MM.1S (cell line): ENCODE data around the gene CFHR5.
"Not testable (repeated sequence)": the region's sequence is repeated elsewhere in the genome, so short reads cannot be mapped to it uniquely, and the experiment has no call there.

Source experiments
- DNase-seq: peaks from one replicate; pipeline ENCODE4 v3.0.0-alpha.2; 2015
- H2AFZ ChIP-seq: fragments of 300-600 bp; sonication (generic); 2 replicates; pipeline ENCODE4 v1.6.0; 2016; ENCODE audit warnings: antibody characterized with exemption, low read length
- H3F3A ChIP-seq: fragments of 300-600 bp; sonication (generic); 2 replicates; pipeline ENCODE4 v1.6.1; 2016; ENCODE audit warnings: mild to moderate bottlenecking, antibody characterized with exemption, low read length, moderate library complexity, mixed read lengths; ENCODE audit not compliant: insufficient read depth
- H3K27ac ChIP-seq: fragments of 300-600 bp; sonication (generic); 2 replicates; pipeline ENCODE4 v1.5.1; 2016; ENCODE audit warnings: mild to moderate bottlenecking, low read length
- H3K27me3 ChIP-seq: fragments of 300-600 bp; sonication (generic); replicated peaks from 2 replicates; pipeline ENCODE4 v1.6.0; 2016; ENCODE audit warnings: low read length; ENCODE audit not compliant: insufficient read depth
- H3K36me3 ChIP-seq: fragments of 300-600 bp; sonication (generic); replicated peaks from 2 replicates; pipeline ENCODE4 v1.6.1; 2016; ENCODE audit warnings: mild to moderate bottlenecking, low read length, mixed read lengths; ENCODE audit not compliant: insufficient read depth
- H3K4me1 ChIP-seq: fragments of 300-600 bp; sonication (generic); 2 replicates; pipeline ENCODE4 v1.6.1; 2016; ENCODE audit warnings: low read length, mixed read lengths
- H3K4me2 ChIP-seq: fragments of 300-600 bp; sonication (generic); 2 replicates; pipeline ENCODE4 v1.6.0; 2016; ENCODE audit warnings: low read depth, low read length
- H3K4me3 ChIP-seq: fragments of 300-600 bp; sonication (generic); 2 replicates; pipeline ENCODE4 v1.5.1; 2016; ENCODE audit warnings: low read length, mixed read lengths
- H3K79me2 ChIP-seq: fragments of 300-600 bp; sonication (generic); 2 replicates; pipeline ENCODE4 v1.6.1; 2016; ENCODE audit warnings: mixed run types, low read length, mixed read lengths
- H3K9ac ChIP-seq: fragments of 300-600 bp; sonication (generic); 2 replicates; pipeline ENCODE4 v1.6.1; 2016; ENCODE audit warnings: low read length, mixed read lengths
- H3K9me2 ChIP-seq: fragments of 300-600 bp; sonication (generic); replicated peaks from 2 replicates; pipeline ENCODE4 v1.6.1; 2016; ENCODE audit warnings: mild to moderate bottlenecking, low read length, mixed read lengths; ENCODE audit not compliant: insufficient read depth
- H3K9me3 ChIP-seq: fragments of 300-600 bp; sonication (generic); replicated peaks from 2 replicates; pipeline ENCODE4 v1.6.1; 2016; ENCODE audit warnings: mild to moderate bottlenecking, low read length, mixed read lengths; ENCODE audit not compliant: insufficient read depth
- H4K20me1 ChIP-seq: fragments of 300-600 bp; sonication (generic); 2 replicates; pipeline ENCODE4 v1.6.1; 2016; ENCODE audit warnings: mild to moderate bottlenecking, low read length, moderate library complexity, mixed read lengths; ENCODE audit not compliant: insufficient read depth
- EZH2 ChIP-seq: fragments of 300-600 bp; sonication (generic); optimal IDR thresholded peaks from 2 replicates; pipeline ENCODE3; 2017; ENCODE audit warnings: low read depth, mild to moderate bottlenecking, antibody characterized with exemption, low read length, mixed read lengths
- EZH2phosphoT487 ChIP-seq: fragments of 300-600 bp; sonication (generic); IDR thresholded peaks from 2 replicates; pipeline ENCODE4 v1.6.1; 2018; ENCODE audit warnings: antibody characterized with exemption, low read length
- TF ChIP-seq, protein P1 (sequence below): fragments of 300-600 bp; sonication (generic); IDR thresholded peaks from 2 replicates; pipeline ENCODE4 v1.5.1; 2016; ENCODE audit warnings: antibody characterized with exemption, low read length, mixed read lengths

Gene CFHR5

DNA sequence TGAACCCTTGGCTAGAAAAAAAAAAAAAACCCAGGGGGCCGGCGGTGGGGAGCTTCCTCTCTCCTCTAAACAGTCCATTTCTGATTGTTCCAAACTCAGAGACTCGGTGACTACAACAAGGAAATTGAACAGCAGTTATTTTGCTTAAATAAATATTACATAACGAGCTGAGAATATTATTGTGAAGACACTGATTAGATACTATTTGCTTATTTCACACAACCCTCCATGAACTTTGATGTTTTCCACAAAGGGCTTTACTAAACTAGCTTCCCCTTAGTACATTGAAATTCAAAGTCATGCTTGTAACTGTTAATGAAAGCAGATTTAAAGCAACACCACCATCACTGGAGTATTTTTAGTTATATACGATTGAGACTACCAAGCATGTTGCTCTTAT, at the start of gene CFHR5:
CFHR5 (plus strand) TSS at position 279 of the 400 bp plus-strand sequence; CDS start at position 388, 109 bp downstream.
- Histone ChIP-seq H4K20me1 (no peaks in the 10 kb centered on the region), H3K9me2 (no peaks in the 10 kb centered on the region), H3K79me2 (no peaks in the 10 kb centered on the region), H3K27ac (no peak within 1 kb of the TSS), H3K4me3 (no peak within 1 kb of the TSS), H3K4me1 (no peaks in the 10 kb centered on the region), H3K9ac (no peak within 1 kb of the TSS), H2AFZ (no peak within 1 kb of the TSS; the same call in 1 of the 2 replicates), H3K27me3 (no peaks in the 10 kb centered on the region), H3K4me2 (no peak within 1 kb of the TSS), H3K36me3 (no peaks in the 10 kb centered on the region), H3F3A (no peaks in the 10 kb centered on the region), H3K9me3 (no peaks in the 10 kb centered on the region)
- DNase-seq, result no peak
- TF ChIP-seq, protein P1, sequence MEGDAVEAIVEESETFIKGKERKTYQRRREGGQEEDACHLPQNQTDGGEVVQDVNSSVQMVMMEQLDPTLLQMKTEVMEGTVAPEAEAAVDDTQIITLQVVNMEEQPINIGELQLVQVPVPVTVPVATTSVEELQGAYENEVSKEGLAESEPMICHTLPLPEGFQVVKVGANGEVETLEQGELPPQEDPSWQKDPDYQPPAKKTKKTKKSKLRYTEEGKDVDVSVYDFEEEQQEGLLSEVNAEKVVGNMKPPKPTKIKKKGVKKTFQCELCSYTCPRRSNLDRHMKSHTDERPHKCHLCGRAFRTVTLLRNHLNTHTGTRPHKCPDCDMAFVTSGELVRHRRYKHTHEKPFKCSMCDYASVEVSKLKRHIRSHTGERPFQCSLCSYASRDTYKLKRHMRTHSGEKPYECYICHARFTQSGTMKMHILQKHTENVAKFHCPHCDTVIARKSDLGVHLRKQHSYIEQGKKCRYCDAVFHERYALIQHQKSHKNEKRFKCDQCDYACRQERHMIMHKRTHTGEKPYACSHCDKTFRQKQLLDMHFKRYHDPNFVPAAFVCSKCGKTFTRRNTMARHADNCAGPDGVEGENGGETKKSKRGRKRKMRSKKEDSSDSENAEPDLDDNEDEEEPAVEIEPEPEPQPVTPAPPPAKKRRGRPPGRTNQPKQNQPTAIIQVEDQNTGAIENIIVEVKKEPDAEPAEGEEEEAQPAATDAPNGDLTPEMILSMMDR, result no peak
- TF ChIP-seq EZH2phosphoT487, result no peak
- TF ChIP-seq EZH2, result no peak

DNA sequence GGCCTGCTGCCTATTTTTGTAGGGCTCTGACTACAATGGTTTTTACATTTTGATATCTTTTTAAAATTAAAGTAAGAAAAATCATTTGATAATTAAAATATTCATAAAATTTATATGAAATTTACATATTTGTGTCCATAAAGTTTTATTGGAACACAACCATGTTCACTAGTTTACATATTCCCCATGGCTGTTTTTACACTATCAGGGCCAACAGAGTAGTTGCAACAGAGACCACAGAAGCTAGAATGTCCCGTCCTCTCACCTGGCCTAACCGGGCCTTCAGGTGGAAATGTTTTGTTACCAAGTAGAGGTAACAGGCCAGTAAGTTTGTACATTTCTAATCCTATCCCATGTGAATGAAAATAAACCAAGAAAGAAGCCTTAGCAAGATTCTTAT, 44.5 kb upstream of the CFHR5 start:
- not testable (repeated sequence) for H2AFZ ChIP-seq, H3K9ac ChIP-seq, H3K27me3 ChIP-seq, H3K4me3 ChIP-seq, H3K27ac ChIP-seq, H3K9me2 ChIP-seq, H3K36me3 ChIP-seq, H3K9me3 ChIP-seq, H3K4me2 ChIP-seq, H3K4me1 ChIP-seq, DNase-seq, H3K79me2 ChIP-seq, H4K20me1 ChIP-seq, H3F3A ChIP-seq

DNA sequence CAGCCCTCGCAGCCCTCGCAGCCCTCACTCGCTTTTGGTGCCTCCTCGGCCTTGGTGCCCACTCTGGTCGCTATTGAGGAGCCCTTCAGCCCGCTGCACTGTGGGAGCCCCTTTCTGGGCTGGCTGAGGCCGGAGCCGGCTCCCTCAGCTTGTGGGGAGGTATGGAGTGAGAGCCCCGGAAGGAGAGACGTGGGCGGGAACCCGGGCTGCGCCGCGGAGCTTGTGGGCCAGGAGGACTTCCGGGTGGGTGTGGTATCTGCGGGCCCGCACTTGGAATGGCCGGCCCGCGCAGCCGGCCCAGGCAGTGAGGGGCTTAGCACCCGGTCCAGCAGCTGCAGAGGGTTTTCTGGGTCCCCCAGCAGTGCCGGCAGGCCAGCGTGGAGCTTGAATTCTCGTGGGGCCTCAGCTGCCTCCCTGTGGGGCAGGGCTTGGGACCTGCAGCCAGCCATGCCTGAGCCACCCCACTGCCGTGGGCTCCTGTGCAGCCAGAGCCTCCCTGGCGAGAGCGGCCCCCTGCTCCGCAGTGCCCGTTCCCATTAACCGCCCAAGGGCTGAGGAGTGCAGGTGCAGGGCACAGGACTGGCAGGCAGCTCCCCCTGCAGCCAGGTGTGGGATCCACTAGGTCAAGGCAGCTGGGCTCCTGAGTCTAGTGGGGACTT, 43.7 kb upstream of the CFHR5 start:
- no peak for DNase-seq

DNA sequence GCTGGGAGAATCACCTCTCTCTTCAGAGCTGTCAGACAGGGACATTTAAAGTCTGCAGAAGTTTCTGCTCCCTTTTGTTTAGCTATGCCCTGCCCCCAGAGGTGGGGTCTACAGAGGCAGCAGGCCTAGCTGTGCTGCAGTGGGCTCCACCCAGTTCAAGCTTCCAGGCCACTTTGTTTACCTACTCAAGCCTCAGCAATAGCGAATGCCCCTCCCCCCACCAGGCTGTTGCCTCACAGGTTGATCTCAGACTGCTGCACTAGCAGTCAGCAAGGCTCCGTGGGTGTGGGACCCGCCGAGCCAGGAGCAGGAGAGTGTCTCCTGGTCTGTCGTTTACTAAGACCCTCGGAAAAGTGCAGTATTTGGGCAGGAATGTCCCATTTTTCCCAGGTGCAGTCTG, 35.9 kb upstream of the CFHR5 start:
- not testable (repeated sequence) for H3K9ac ChIP-seq, H3K4me1 ChIP-seq, H3F3A ChIP-seq, H3K27me3 ChIP-seq, H4K20me1 ChIP-seq, H2AFZ ChIP-seq, H3K27ac ChIP-seq, H3K9me2 ChIP-seq, H3K4me2 ChIP-seq, H3K79me2 ChIP-seq, H3K36me3 ChIP-seq, H3K9me3 ChIP-seq, DNase-seq, H3K4me3 ChIP-seq

More for the DNA sequence above, 43.7 kb upstream of the CFHR5 start:
- Histone ChIP-seq H4K20me1 (no peaks in the 10 kb centered on the region), H3K4me1 (no peaks in the 10 kb centered on the region), H3K4me2 (no peak overlapping the region), H3K4me3 (no peak overlapping the region), H3K27ac (no peak overlapping the region), H3K9me2 (no peaks in the 10 kb centered on the region), H3K27me3 (no peaks in the 10 kb centered on the region), H3K9ac (no peak overlapping the region), H3K36me3 (no peaks in the 10 kb centered on the region), H3K9me3 (no peaks in the 10 kb centered on the region), H2AFZ (no peak overlapping the region), H3F3A (no peaks in the 10 kb centered on the region), H3K79me2 (no peaks in the 10 kb centered on the region)
- TF ChIP-seq, protein P1, result no peak

DNA sequence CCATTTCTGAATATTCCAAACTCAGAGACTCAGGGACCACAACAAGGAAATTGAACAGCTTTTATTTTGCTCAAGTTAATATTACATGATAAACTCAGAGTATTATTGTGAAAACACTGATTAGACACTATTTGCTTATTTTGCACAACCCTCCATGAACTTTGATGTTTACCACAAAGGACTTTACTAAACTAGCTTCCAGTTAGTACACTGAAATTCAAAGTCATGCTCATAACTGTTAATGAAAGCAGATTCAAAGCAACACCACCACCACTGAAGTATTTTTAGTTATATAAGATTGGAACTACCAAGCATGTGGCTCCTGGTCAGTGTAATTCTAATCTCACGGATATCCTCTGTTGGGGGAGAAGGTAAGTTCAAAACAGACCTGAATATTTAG, 33.8 kb upstream of the CFHR5 start, which contains the start of gene CFHR2:
CFHR2 (plus strand) TSS at position 171 of the 400 bp plus-strand sequence; CDS start at position 314, 143 bp downstream.
- not testable (repeated sequence) for H3K79me2 ChIP-seq, H3K27me3 ChIP-seq, H3K4me1 ChIP-seq, H4K20me1 ChIP-seq, H3K9me2 ChIP-seq, H3K9ac ChIP-seq, H3K4me3 ChIP-seq, DNase-seq, H3K9me3 ChIP-seq, H3K4me2 ChIP-seq, H3K36me3 ChIP-seq, H3F3A ChIP-seq, H2AFZ ChIP-seq, H3K27ac ChIP-seq
